ENCODE measurements around the gene ZNF883. TPM values are rescaled to one million over a fixed set of nuclear protein-coding genes. Genes with fewer than 3 reads are reported as not detected.

Gene ZNF883
- total and polyA plus RNA-seq, 2 experiments from 2014 or later, result 26.8 to 44.4 TPM

GRCh38 chr9:112917047-112917986 lies 94.7 kb downstream of the ZNF883 start (continued):
- TF ChIP-seq ZNF462 (CRISPR knock-in tag; IDR thresholded peaks at IDR 0.05) (no peak), EZH2 (IDR thresholded peaks at IDR 0.05; ENCODE audit: low read depth, unreplicated experiment) (no peak), ZNF114 (CRISPR knock-in tag; IDR thresholded peaks at IDR 0.05) (no peak), CREB1 (CRISPR knock-in tag; IDR thresholded peaks at IDR 0.05; ENCODE audit: low read depth) (no peak), ETS1 (IDR thresholded peaks at IDR 0.05) (no peak), EZH2phosphoT487 (IDR thresholded peaks at IDR 0.05; ENCODE audit: unreplicated experiment) (no peak), ZNF331 (CRISPR knock-in tag; IDR thresholded peaks at IDR 0.05; ENCODE audit: low read depth) (no peak), NANOG (IDR thresholded peaks at IDR 0.05; ENCODE audit: borderline replicate concordance) (no peak), POLR2AphosphoS5 (IDR thresholded peaks at IDR 0.05; ENCODE audit: low read depth) (no peak), STAT1 (IDR thresholded peaks at IDR 0.05; ENCODE audit: unreplicated experiment) (no peak)
- TF ChIP-seq, protein P1, sequence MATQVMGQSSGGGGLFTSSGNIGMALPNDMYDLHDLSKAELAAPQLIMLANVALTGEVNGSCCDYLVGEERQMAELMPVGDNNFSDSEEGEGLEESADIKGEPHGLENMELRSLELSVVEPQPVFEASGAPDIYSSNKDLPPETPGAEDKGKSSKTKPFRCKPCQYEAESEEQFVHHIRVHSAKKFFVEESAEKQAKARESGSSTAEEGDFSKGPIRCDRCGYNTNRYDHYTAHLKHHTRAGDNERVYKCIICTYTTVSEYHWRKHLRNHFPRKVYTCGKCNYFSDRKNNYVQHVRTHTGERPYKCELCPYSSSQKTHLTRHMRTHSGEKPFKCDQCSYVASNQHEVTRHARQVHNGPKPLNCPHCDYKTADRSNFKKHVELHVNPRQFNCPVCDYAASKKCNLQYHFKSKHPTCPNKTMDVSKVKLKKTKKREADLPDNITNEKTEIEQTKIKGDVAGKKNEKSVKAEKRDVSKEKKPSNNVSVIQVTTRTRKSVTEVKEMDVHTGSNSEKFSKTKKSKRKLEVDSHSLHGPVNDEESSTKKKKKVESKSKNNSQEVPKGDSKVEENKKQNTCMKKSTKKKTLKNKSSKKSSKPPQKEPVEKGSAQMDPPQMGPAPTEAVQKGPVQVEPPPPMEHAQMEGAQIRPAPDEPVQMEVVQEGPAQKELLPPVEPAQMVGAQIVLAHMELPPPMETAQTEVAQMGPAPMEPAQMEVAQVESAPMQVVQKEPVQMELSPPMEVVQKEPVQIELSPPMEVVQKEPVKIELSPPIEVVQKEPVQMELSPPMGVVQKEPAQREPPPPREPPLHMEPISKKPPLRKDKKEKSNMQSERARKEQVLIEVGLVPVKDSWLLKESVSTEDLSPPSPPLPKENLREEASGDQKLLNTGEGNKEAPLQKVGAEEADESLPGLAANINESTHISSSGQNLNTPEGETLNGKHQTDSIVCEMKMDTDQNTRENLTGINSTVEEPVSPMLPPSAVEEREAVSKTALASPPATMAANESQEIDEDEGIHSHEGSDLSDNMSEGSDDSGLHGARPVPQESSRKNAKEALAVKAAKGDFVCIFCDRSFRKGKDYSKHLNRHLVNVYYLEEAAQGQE (IDR thresholded peaks at IDR 0.05; ENCODE audit: unreplicated experiment), result no peak

Measured in GM23338 (cell line).